ENCODE measurements around the gene NKX2-3. TPM values are rescaled to one million over a fixed set of nuclear protein-coding genes. Genes with fewer than 3 reads are reported as not detected.
A peak's percentile ranks its signal among the peaks of the same experiment; 100 is the strongest.

Gene NKX2-3
- polyA plus RNA-seq, 4 donors: 0.67 to 17.4 (median 11.0) TPM

- H3K27me3 ChIP-seq (ENCODE audit: control insufficient read depth in 3 of 3, insufficient read depth in 3 of 3, low read length in 3 of 3): peaks cover 11 to 88% (median 14%) of the 10 kb centered on the region in 3 donors
- DNase-seq (peak; percentile 62 to 83), FAIRE-seq (no peak)
- peaks cover 0 to 8% (median 4%) of the 10 kb centered on the region in 3 donors for H3K4me1 ChIP-seq (ENCODE audit: control insufficient read depth in 3 of 3, insufficient read depth in 2 of 3, low read depth in 1 of 3, low read length in 2 of 3)
- WGBS, 3 donors: 3 to 7% (median 4%) methylated on average over 49 of the region's 49 CpGs
- H3K36me3 ChIP-seq (ENCODE audit: control insufficient read depth in 3 of 3, insufficient read depth in 2 of 3, low read depth in 1 of 3, low read length in 3 of 3): peaks cover 0 to 19% (median 0%) of the 10 kb centered on the region in 3 donors
- no peak overlapping the region for H3K27ac ChIP-seq (ENCODE audit: low read depth in 1 of 3, low read length in 2 of 3)
- no peaks in the 10 kb centered on the region for H3K9me3 ChIP-seq (ENCODE audit: control insufficient read depth in 2 of 2, insufficient read depth in 1 of 2, low read depth in 1 of 2, low read length in 1 of 2)
- H3K4me3 ChIP-seq (ENCODE audit: low read depth in 1 of 3, low read length in 3 of 3): peak overlapping the region in 2 of 3 donors; percentile 26 to 34
Measured at GRCh38 chr10:99540657-99541531, 8.2 kb downstream of the NKX2-3 start.

DNA sequence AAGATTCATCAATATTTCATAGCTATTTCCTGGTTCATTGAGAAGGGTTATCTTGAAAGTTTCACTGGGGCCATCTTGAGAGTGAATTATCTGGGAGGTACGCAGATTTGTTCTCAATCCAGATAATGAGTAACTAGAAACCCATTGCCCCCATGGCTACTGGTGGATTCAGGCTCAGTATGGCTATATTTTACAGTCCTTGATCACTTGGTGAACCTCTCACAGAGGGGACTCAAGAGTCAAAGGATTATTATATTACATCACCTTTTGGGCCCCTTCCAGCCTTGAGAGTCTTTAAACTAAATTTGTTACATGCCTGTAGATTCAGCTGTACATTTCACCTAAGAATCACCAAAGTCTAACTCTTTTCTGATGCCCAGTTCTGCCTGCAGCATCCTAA, 11.6 kb downstream of the NKX2-3 start:
- peaks cover 0 to 5% (median 4%) of the 10 kb centered on the region in 3 donors for H3K4me1 ChIP-seq (ENCODE audit: control insufficient read depth in 3 of 3, insufficient read depth in 2 of 3, low read depth in 1 of 3, low read length in 2 of 3)
- peaks cover 0 to 72% (median 1%) of the 10 kb centered on the region in 3 donors for H3K27me3 ChIP-seq (ENCODE audit: control insufficient read depth in 3 of 3, insufficient read depth in 3 of 3, low read length in 3 of 3)
- H3K27ac ChIP-seq (ENCODE audit: low read depth in 1 of 3, low read length in 2 of 3): no peak overlapping the region
- 15 to 69% (median 38%) methylated on average over 1 of the region's 1 CpG for WGBS, 3 donors
- no peak for FAIRE-seq
- no peaks in the 10 kb centered on the region for H3K9me3 ChIP-seq (ENCODE audit: control insufficient read depth in 2 of 2, insufficient read depth in 1 of 2, low read depth in 1 of 2, low read length in 1 of 2)
- H3K4me3 ChIP-seq (ENCODE audit: low read depth in 1 of 3, low read length in 3 of 3): no peak overlapping the region
- H3K36me3 ChIP-seq (ENCODE audit: control insufficient read depth in 3 of 3, insufficient read depth in 2 of 3, low read depth in 1 of 3, low read length in 3 of 3): peaks cover 0 to under 1% (median 0%) of the 10 kb centered on the region in 3 donors
- no peak for DNase-seq

- DNase-seq (peak in 1 of 2 donors; percentile 14), FAIRE-seq (no peak)
Measured at GRCh38 chr10:99548041-99548530, 15.3 kb downstream of the NKX2-3 start.

DNA sequence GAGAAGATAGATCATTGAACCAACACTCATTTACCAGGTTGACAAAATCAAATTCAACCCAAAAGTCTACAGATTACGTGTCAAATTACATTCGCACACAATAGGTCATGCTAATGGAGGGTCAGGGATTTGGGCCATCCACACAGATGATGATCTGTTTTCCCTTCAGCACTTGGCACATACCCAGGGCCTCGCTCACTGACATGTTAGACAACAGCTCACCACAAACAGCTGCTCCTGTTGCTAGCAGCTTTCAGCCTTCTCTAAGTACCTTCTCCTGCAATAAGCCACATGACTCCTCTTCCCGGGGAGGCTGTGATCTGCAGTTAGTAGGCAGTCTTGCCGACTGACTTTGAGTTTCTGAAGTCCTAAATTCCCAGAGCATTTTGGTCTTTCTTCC, 18.4 kb downstream of the NKX2-3 start:
- 28 to 35% (median 30%) methylated on average over 5 of the region's 5 CpGs for WGBS, 3 donors
- Histone ChIP-seq H3K27me3 (ENCODE audit: control insufficient read depth in 3 of 3, insufficient read depth in 3 of 3, low read length in 3 of 3) (peaks cover 0 to 57% (median 0%) of the 10 kb centered on the region in 3 donors), H3K36me3 (ENCODE audit: control insufficient read depth in 3 of 3, insufficient read depth in 2 of 3, low read depth in 1 of 3, low read length in 3 of 3) (no peaks in the 10 kb centered on the region), H3K4me3 (ENCODE audit: low read depth in 1 of 3, low read length in 3 of 3) (no peak overlapping the region), H3K27ac (ENCODE audit: low read depth in 1 of 3, low read length in 2 of 3) (peak overlapping the region in 2 of 3 donors; percentile 23 to 78), H3K9me3 (ENCODE audit: control insufficient read depth in 2 of 2, insufficient read depth in 1 of 2, low read depth in 1 of 2, low read length in 1 of 2) (no peaks in the 10 kb centered on the region), H3K4me1 (ENCODE audit: control insufficient read depth in 3 of 3, insufficient read depth in 2 of 3, low read depth in 1 of 3, low read length in 2 of 3) (no peaks in the 10 kb centered on the region)
- DNase-seq: peak in 1 of 2 donors; percentile 38
- FAIRE-seq: no peak

More at GRCh38 chr10:99548041-99548530, 15.3 kb downstream of the NKX2-3 start:
- no peak overlapping the region for H3K4me3 ChIP-seq (ENCODE audit: low read depth in 1 of 3, low read length in 3 of 3)
- H3K27ac ChIP-seq (ENCODE audit: low read depth in 1 of 3, low read length in 2 of 3): no peak overlapping the region
- no peaks in the 10 kb centered on the region for H3K9me3 ChIP-seq (ENCODE audit: control insufficient read depth in 2 of 2, insufficient read depth in 1 of 2, low read depth in 1 of 2, low read length in 1 of 2)
- no peaks in the 10 kb centered on the region for H3K4me1 ChIP-seq (ENCODE audit: control insufficient read depth in 3 of 3, insufficient read depth in 2 of 3, low read depth in 1 of 3, low read length in 2 of 3)
- 38 to 60% (median 44%) methylated on average over 2 of the region's 2 CpGs for WGBS, 3 donors
- H3K27me3 ChIP-seq (ENCODE audit: control insufficient read depth in 3 of 3, insufficient read depth in 3 of 3, low read length in 3 of 3): peaks cover 0 to 52% (median 0%) of the 10 kb centered on the region in 3 donors
- no peaks in the 10 kb centered on the region for H3K36me3 ChIP-seq (ENCODE audit: control insufficient read depth in 3 of 3, insufficient read depth in 2 of 3, low read depth in 1 of 3, low read length in 3 of 3)

GRCh38 chr10:99551616-99552015, 18.9 kb downstream of the NKX2-3 start:
- Histone ChIP-seq H3K4me3 (ENCODE audit: low read depth in 1 of 3, low read length in 3 of 3) (no peak overlapping the region), H3K27ac (ENCODE audit: low read depth in 1 of 3, low read length in 2 of 3) (peak overlapping the region in 2 of 3 donors; percentile 23 to 78), H3K9me3 (ENCODE audit: control insufficient read depth in 2 of 2, insufficient read depth in 1 of 2, low read depth in 1 of 2, low read length in 1 of 2) (no peaks in the 10 kb centered on the region), H3K4me1 (ENCODE audit: control insufficient read depth in 3 of 3, insufficient read depth in 2 of 3, low read depth in 1 of 3, low read length in 2 of 3) (no peaks in the 10 kb centered on the region), H3K27me3 (ENCODE audit: control insufficient read depth in 3 of 3, insufficient read depth in 3 of 3, low read length in 3 of 3) (peaks cover 0 to 57% (median 0%) of the 10 kb centered on the region in 3 donors), H3K36me3 (ENCODE audit: control insufficient read depth in 3 of 3, insufficient read depth in 2 of 3, low read depth in 1 of 3, low read length in 3 of 3) (no peaks in the 10 kb centered on the region)
- FAIRE-seq: no peak
- 25 to 32% (median 27%) methylated on average over 3 of the region's 3 CpGs for WGBS, 3 donors
- no peak for DNase-seq

- Histone ChIP-seq H3K27me3 (ENCODE audit: control insufficient read depth in 3 of 3, insufficient read depth in 3 of 3, low read length in 3 of 3) (peaks cover 0 to 39% (median 0%) of the 10 kb centered on the region in 3 donors), H3K27ac (ENCODE audit: low read depth in 1 of 3, low read length in 2 of 3) (no peak overlapping the region), H3K9me3 (ENCODE audit: control insufficient read depth in 2 of 2, insufficient read depth in 1 of 2, low read depth in 1 of 2, low read length in 1 of 2) (no peaks in the 10 kb centered on the region), H3K4me3 (ENCODE audit: low read depth in 1 of 3, low read length in 3 of 3) (no peak overlapping the region), H3K4me1 (ENCODE audit: control insufficient read depth in 3 of 3, insufficient read depth in 2 of 3, low read depth in 1 of 3, low read length in 2 of 3) (no peaks in the 10 kb centered on the region), H3K36me3 (ENCODE audit: control insufficient read depth in 3 of 3, insufficient read depth in 2 of 3, low read depth in 1 of 3, low read length in 3 of 3) (no peaks in the 10 kb centered on the region)
- DNase-seq: no peak
- no peak for FAIRE-seq
- 71 to 79% (median 75%) methylated on average over 11 of the region's 11 CpGs for WGBS, 3 donors
Measured at GRCh38 chr10:99555371-99555770, 22.6 kb downstream of the NKX2-3 start.

- DNase-seq (no peak), FAIRE-seq (no peak)
- no peak overlapping the region for H3K4me3 ChIP-seq (ENCODE audit: low read depth in 1 of 3, low read length in 3 of 3)
- H3K27ac ChIP-seq (ENCODE audit: low read depth in 1 of 3, low read length in 2 of 3): no peak overlapping the region
- WGBS, 3 donors: 48 to 64% (median 51%) methylated on average over 6 of the region's 6 CpGs
- H3K27me3 ChIP-seq (ENCODE audit: control insufficient read depth in 3 of 3, insufficient read depth in 3 of 3, low read length in 3 of 3): peaks cover 0 to 36% (median 0%) of the 10 kb centered on the region in 3 donors
- no peaks in the 10 kb centered on the region for H3K36me3 ChIP-seq (ENCODE audit: control insufficient read depth in 3 of 3, insufficient read depth in 2 of 3, low read depth in 1 of 3, low read length in 3 of 3)
- H3K9me3 ChIP-seq (ENCODE audit: control insufficient read depth in 2 of 2, insufficient read depth in 1 of 2, low read depth in 1 of 2, low read length in 1 of 2): no peaks in the 10 kb centered on the region
- H3K4me1 ChIP-seq (ENCODE audit: control insufficient read depth in 3 of 3, insufficient read depth in 2 of 3, low read depth in 1 of 3, low read length in 2 of 3): no peaks in the 10 kb centered on the region
Measured at GRCh38 chr10:99555825-99556523, 23.2 kb downstream of the NKX2-3 start.

GRCh38 chr10:99557044-99557443, 24.3 kb downstream of the NKX2-3 start:
- WGBS, 3 donors: 91 to 95% (median 92%) methylated on average over 5 of the region's 5 CpGs
- peaks cover 0 to 35% (median 0%) of the 10 kb centered on the region in 3 donors for H3K27me3 ChIP-seq (ENCODE audit: control insufficient read depth in 3 of 3, insufficient read depth in 3 of 3, low read length in 3 of 3)
- FAIRE-seq (no peak), DNase-seq (no peak)
- no peak overlapping the region for H3K4me3 ChIP-seq (ENCODE audit: low read depth in 1 of 3, low read length in 3 of 3)
- H3K9me3 ChIP-seq (ENCODE audit: control insufficient read depth in 2 of 2, insufficient read depth in 1 of 2, low read depth in 1 of 2, low read length in 1 of 2): no peaks in the 10 kb centered on the region
- H3K4me1 ChIP-seq (ENCODE audit: control insufficient read depth in 3 of 3, insufficient read depth in 2 of 3, low read depth in 1 of 3, low read length in 2 of 3): no peaks in the 10 kb centered on the region
- H3K27ac ChIP-seq (ENCODE audit: low read depth in 1 of 3, low read length in 2 of 3): no peak overlapping the region
- H3K36me3 ChIP-seq (ENCODE audit: control insufficient read depth in 3 of 3, insufficient read depth in 2 of 3, low read depth in 1 of 3, low read length in 3 of 3): no peaks in the 10 kb centered on the region
